Ishikawa (cell line): ENCODE data around the gene CCPG1.

Experiments
- CEBPB ChIP-seq: IDR thresholded peaks from 2 replicates; pipeline ENCODE4 v1.6.1; 2012
- CREB1 ChIP-seq: IDR thresholded peaks from 2 replicates; pipeline ENCODE4 v1.6.1; 2012; ENCODE audit warnings: low read depth
- EGR1 ChIP-seq: IDR thresholded peaks from 2 replicates; pipeline ENCODE4 v1.6.1; 2012
- EP300 ChIP-seq: IDR thresholded peaks from 2 replicates; pipeline ENCODE4 v1.6.1; 2012; ENCODE audit warnings: borderline replicate concordance
- FOXM1 ChIP-seq: IDR thresholded peaks from 2 replicates; pipeline ENCODE4 v1.6.1; 2012; ENCODE audit warnings: low read depth, borderline replicate concordance
- MAX ChIP-seq: IDR thresholded peaks from 2 replicates; pipeline ENCODE4 v1.6.1; 2012
- NFIC ChIP-seq: IDR thresholded peaks from 2 replicates; pipeline ENCODE4 v1.6.1; 2012
- RAD21 ChIP-seq: IDR thresholded peaks from 2 replicates; pipeline ENCODE4 v1.6.1; 2012; ENCODE audit warnings: low read depth
- REST ChIP-seq: IDR thresholded peaks from 2 replicates; pipeline ENCODE4 v1.6.1; 2012; ENCODE audit warnings: low read depth, mild to moderate bottlenecking
- TAF1 ChIP-seq: IDR thresholded peaks from 2 replicates; pipeline ENCODE4 v1.6.1; 2012; ENCODE audit warnings: low read depth, mild to moderate bottlenecking
- TCF12 ChIP-seq: IDR thresholded peaks from 2 replicates; pipeline ENCODE4 v1.6.1; 2012; ENCODE audit warnings: low read depth
- TEAD4 ChIP-seq: IDR thresholded peaks from 2 replicates; pipeline ENCODE4 v1.6.1; 2012
- USF1 ChIP-seq: IDR thresholded peaks from 2 replicates; pipeline ENCODE4 v1.6.1; 2012
- YY1 ChIP-seq: IDR thresholded peaks from 2 replicates; pipeline ENCODE4 v1.6.1; 2012; ENCODE audit warnings: low read depth
- ZBTB7A ChIP-seq: IDR thresholded peaks from 2 replicates; pipeline ENCODE4 v1.6.1; 2012; ENCODE audit warnings: low read depth

The CCPG1 gene

DNA sequence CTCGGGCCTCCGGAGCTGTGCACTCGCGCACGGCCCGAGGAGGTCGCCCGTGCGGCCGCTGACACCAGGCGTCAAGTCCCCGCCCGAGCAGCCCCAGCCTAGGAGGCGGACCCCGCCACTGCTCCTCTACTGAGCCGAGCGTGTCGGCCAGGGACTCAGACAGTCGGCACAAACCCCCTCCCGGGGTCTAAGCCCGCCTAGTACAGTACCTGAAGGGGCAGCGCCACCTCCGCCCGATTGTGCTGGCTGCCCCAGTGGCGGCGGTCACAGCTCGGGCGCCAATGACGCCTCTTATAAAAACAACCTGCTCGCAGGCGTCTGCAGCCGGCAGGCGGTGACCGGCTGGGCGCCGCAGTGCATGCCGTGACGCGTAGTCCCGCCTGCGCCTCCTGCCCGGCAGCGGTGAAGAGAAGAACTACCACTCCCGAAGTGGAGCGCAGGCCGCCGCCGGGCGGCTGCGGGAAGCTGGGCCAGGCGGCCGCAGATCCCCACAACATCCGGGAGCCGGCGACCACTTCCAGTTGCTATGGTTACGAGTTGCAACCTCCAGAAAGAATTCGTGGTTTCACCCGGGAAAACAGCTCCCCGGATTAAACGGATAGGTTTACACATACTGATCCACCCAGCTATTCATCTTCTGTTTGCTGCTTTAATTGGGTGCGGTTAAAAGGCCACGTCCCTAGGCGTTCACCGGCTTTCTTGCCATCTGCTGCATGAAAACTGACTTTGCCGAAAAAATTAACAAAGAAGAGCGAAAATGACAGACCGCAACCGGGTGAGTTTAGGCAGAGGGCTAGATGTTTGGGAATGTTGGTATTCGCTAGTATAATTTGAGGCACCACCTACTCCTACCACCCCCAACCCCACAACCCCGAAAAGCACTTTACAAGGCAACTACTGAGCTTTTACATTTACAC is at the start of gene CCPG1, which contains the start of gene PIERCE2:
TSS of gene CCPG1 (minus strand) at position 348 of the 917 bp plus-strand sequence. CDS start 18,935 bp downstream, outside the sequence.
TSS of gene PIERCE2 (plus strand) at position 484 of the 917 bp plus-strand sequence. CDS start at position 758, 274 bp downstream.
- 0 out of 2 replicates have a peak, but pooled peaks have one; percentile 16 for TF ChIP-seq FOXM1
- peak; percentile 71 for TF ChIP-seq TAF1
- TF ChIP-seq CEBPB: no peak
- no peak for TF ChIP-seq EGR1
- TF ChIP-seq USF1: peak; percentile 50
- peak; percentile 37 for TF ChIP-seq YY1
- peak; percentile 84 for TF ChIP-seq MAX
- TF ChIP-seq NFIC: no peak
- TF ChIP-seq CREB1: peak; percentile 62
- peak; percentile 17; the same call in 1 of the 2 replicates for TF ChIP-seq TEAD4
- no peak for TF ChIP-seq REST
- TF ChIP-seq EP300: no peak
- no peak; the same call in 1 of the 2 replicates for TF ChIP-seq RAD21
- TF ChIP-seq TCF12: peak; percentile 48; the same call in 1 of the 2 replicates
- TF ChIP-seq ZBTB7A: no peak; the same call in 1 of the 2 replicates

GRCh38 chr15:55457401-55458022 is 49.4 kb upstream of the CCPG1 start:
- TF ChIP-seq EP300 (no peak), MAX (no peak), EGR1 (no peak), YY1 (no peak), ZBTB7A (no peak), TCF12 (no peak), REST (no peak), NFIC (no peak), USF1 (no peak), TEAD4 (no peak), CREB1 (no peak), TAF1 (no peak)

- no peak for TF ChIP-seq FOXM1
- peak; percentile 62 for TF ChIP-seq RAD21
These were observed 27.0 kb upstream of the CCPG1 start for GRCh38 chr15:55434989-55435825.

- TF ChIP-seq REST (no peak), MAX (no peak), NFIC (no peak), CEBPB (no peak), YY1 (no peak), EGR1 (no peak), EP300 (no peak), TCF12 (no peak), RAD21 (no peak)
These were observed 13.9 kb upstream of the CCPG1 start for GRCh38 chr15:55422089-55422488.
